Suprapubic skin (tissue), 4 donors: ENCODE measurements around the gene TEX264.

ENCODE experiments used
- CTCF ChIP-seq, 2 donors: fragments of 200-600 bp in 1 of 2; fragments of 450-650 bp in 1 of 2; sonication (generic) in 1 of 2; IDR thresholded peaks; one replicate each; pipeline ENCODE4 v1.5.1; 2016 to 2019; ENCODE audit warnings: antibody characterized with exemption in 2 of 2, mild to moderate bottlenecking in 1 of 2, moderate library complexity in 1 of 2
- EP300 ChIP-seq: sonication (generic); formaldehyde crosslinking; IDR thresholded peaks from one replicate; pipeline ENCODE4 v1.6.1; 2017; ENCODE audit warnings: antibody characterized with exemption
- POLR2A ChIP-seq, 2 donors: fragments of 450-650 bp; IDR thresholded peaks; one replicate each; pipeline ENCODE4 v1.6.1; 2017; ENCODE audit warnings: antibody characterized with exemption in 2 of 2, mild to moderate bottlenecking in 2 of 2, moderate library complexity in 2 of 2
- POLR2AphosphoS5 ChIP-seq, 3 donors: sonication (generic); formaldehyde crosslinking; IDR thresholded peaks; one replicate each; pipeline ENCODE4 v1.6.1; 2017; ENCODE audit warnings: antibody characterized with exemption in 3 of 3

DNA sequence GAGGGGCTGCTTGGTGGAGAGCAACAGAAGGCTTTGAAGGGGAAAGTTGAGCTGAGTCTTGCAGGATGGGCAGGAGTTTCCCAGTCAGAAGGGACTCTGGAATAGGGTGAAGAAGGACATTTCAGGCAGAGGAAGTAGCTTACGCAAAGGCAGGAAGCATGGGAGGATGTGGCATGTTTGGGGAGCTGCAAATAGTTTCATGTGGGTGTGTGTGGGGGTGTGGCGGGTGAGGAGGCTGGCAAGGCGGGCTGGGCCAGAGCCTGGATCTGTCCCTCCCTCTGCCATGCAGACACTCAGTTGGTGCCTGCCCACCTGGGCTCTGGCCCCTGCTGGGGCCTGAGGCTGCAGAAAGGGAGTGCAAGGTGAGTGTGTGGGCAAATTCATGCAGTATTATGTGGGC lies 10.4 kb downstream of the TEX264 start:
- no peak for TF ChIP-seq CTCF (IDR thresholded peaks at IDR 0.05)
- TF ChIP-seq EP300 = no peak
- TF ChIP-seq POLR2A (IDR thresholded peaks at IDR 0.05) = no peak
- no peak for TF ChIP-seq POLR2AphosphoS5 (IDR thresholded peaks at IDR 0.05)
